Smooth muscle cell (in vitro differentiated cells): ENCODE measurements around the gene LCA5L. TPM values are rescaled to one million over a fixed set of nuclear protein-coding genes. Genes with fewer than 3 reads are reported as not detected.
"Not testable (repeated sequence)": the region's sequence is repeated elsewhere in the genome, so short reads cannot be mapped to it uniquely, and the experiment has no call there.

Experiments used
- DNase-seq: peaks from one replicate; lab custom pipeline; 2025; ENCODE audit not compliant: unreplicated experiment; lab: John Stamatoyannopoulos, UW
- H2AFZ ChIP-seq: fragments of 200-600 bp; sonication (generic); 2 replicates; pipeline ENCODE4 v1.6.0; 2016; ENCODE audit warnings: antibody characterized with exemption, low read depth, mild to moderate bottlenecking
- H3F3A ChIP-seq: fragments of 200-600 bp; sonication (generic); 2 replicates; pipeline ENCODE4 v1.6.0; 2017; ENCODE audit warnings: antibody characterized with exemption, low read depth
- H3K27ac ChIP-seq: fragments of 200-600 bp; sonication (generic); 2 replicates; pipeline ENCODE4 v1.5.1; 2016; ENCODE audit warnings: low read depth, mild to moderate bottlenecking
- H3K27me3 ChIP-seq: fragments of 200-600 bp; sonication (generic); 2 replicates; pipeline ENCODE4 v1.6.1; 2016; ENCODE audit warnings: low read depth, mild to moderate bottlenecking
- H3K36me3 ChIP-seq: fragments of 200-600 bp; sonication (generic); 2 replicates; pipeline ENCODE4 v1.5.1; 2016; ENCODE audit warnings: low read depth
- H3K4me1 ChIP-seq: fragments of 200-600 bp; sonication (generic); 2 replicates; pipeline ENCODE4 v1.5.1; 2016; ENCODE audit warnings: low read depth
- H3K4me2 ChIP-seq: fragments of 200-600 bp; sonication (generic); 2 replicates; pipeline ENCODE4 v1.6.0; 2016; ENCODE audit warnings: mild to moderate bottlenecking
- H3K4me3 ChIP-seq: fragments of 200-600 bp; sonication (generic); 2 replicates; pipeline ENCODE4 v1.5.1; 2016; ENCODE audit warnings: mild to moderate bottlenecking
- H3K79me2 ChIP-seq: fragments of 200-600 bp; sonication (generic); 2 replicates; pipeline ENCODE4 v1.6.0; 2016; ENCODE audit warnings: low read depth, mild to moderate bottlenecking
- H3K9ac ChIP-seq: fragments of 200-600 bp; sonication (generic); 2 replicates; pipeline ENCODE4 v1.6.0; 2016; ENCODE audit warnings: low read depth
- H3K9me3 ChIP-seq: fragments of 200-600 bp; sonication (generic); replicated peaks from 2 replicates; pipeline ENCODE4 v1.5.1; 2016; ENCODE audit warnings: low read depth
- H4K20me1 ChIP-seq: fragments of 200-600 bp; sonication (generic); 2 replicates; pipeline ENCODE4 v1.6.0; 2016; ENCODE audit warnings: low read depth
- CTCF ChIP-seq: fragments of 200-600 bp; sonication (generic); IDR thresholded peaks from 2 replicates; pipeline ENCODE4 v1.5.1; 2017; ENCODE audit warnings: borderline replicate concordance, mild to moderate bottlenecking, antibody characterized with exemption; ENCODE audit not compliant: insufficient read depth, poor library complexity, severe bottlenecking
- WGBS: methylation state at CpG from one replicate; pipeline ENCODE4 v1.1.7; 2016; ENCODE audit warnings: low lambda C conversion rate; 5-methylcytosine and 5-hydroxymethylcytosine counted together
- polyA plus RNA-seq: library from polyadenylated mRNA; unstranded; fragments of >200 nt; fragmentation: Nextera tagmentation; extraction: Ambion mirVana; gene quantifications from 2 replicates; pipeline ENCODE4 v1.2.1, GENCODE V29; 2016
- total RNA-seq: library from RNA; depleted of rRNA; stranded (reverse); fragments of >200 nt; gene quantifications from 2 replicates; pipeline ENCODE4 v1.2.3, GENCODE V29; 2014

LCA5L gene
- total and polyA plus RNA-seq, 2 experiments from 2014 or later: 2.2 to 2.4 TPM

- peaks cover 15% of the 10 kb centered on the region for H3K4me1 ChIP-seq
- peaks cover 16% of the 10 kb centered on the region for H4K20me1 ChIP-seq
- H3K4me2 ChIP-seq: no peak overlapping the region
- no peak overlapping the region for H3K27ac ChIP-seq
- H3K9me3 ChIP-seq: no peaks in the 10 kb centered on the region
- no peak for DNase-seq
- no peak overlapping the region for H2AFZ ChIP-seq
- 95% methylated on average over 50 of the region's 50 CpGs for WGBS
- H3K79me2 ChIP-seq: peaks cover 45% of the 10 kb centered on the region
- no peak overlapping the region for H3K9ac ChIP-seq
- H3K36me3 ChIP-seq: no peaks in the 10 kb centered on the region
- no peak for TF ChIP-seq CTCF
- no peak overlapping the region for H3K4me3 ChIP-seq
- no peaks in the 10 kb centered on the region for H3F3A ChIP-seq
- H3K27me3 ChIP-seq: no peaks in the 10 kb centered on the region
Observed at GRCh38 chr21:39385299-39386145, 60.1 kb downstream of the LCA5L start.

- Histone ChIP-seq H3K9me3 (no peaks in the 10 kb centered on the region), H2AFZ (no peak overlapping the region), H3K9ac (no peak overlapping the region), H3K36me3 (no peaks in the 10 kb centered on the region), H3K27me3 (no peaks in the 10 kb centered on the region), H3K27ac (no peak overlapping the region), H3K4me2 (no peak overlapping the region), H3K4me1 (peaks cover 15% of the 10 kb centered on the region), H3K4me3 (no peak overlapping the region), H3F3A (no peaks in the 10 kb centered on the region), H4K20me1 (peaks cover 12% of the 10 kb centered on the region), H3K79me2 (peaks cover 41% of the 10 kb centered on the region)
- WGBS: 94% methylated on average over 13 of the region's 13 CpGs
- TF ChIP-seq CTCF: no peak
- DNase-seq: no peak
Observed at GRCh38 chr21:39384674-39385298, 60.8 kb downstream of the LCA5L start.

- peaks cover 28% of the 10 kb centered on the region for H3K79me2 ChIP-seq
- H3K4me2 ChIP-seq, H3K27ac ChIP-seq, H3K4me3 ChIP-seq, H3F3A ChIP-seq, H3K27me3 ChIP-seq, H3K9me3 ChIP-seq, H3K36me3 ChIP-seq, H3K4me1 ChIP-seq, H3K9ac ChIP-seq, H4K20me1 ChIP-seq, H2AFZ ChIP-seq, DNase-seq: not testable (repeated sequence)
- over 99% methylated on average over 7 of the region's 7 CpGs for WGBS
Observed at GRCh38 chr21:39382096-39382495, 63.5 kb downstream of the LCA5L start.

- Histone ChIP-seq H3K27ac (peak overlapping the region; percentile 90), H3K79me2 (peaks cover 23% of the 10 kb centered on the region), H3K9me3 (no peaks in the 10 kb centered on the region), H3K4me2 (peak overlapping the region; percentile 91), H2AFZ (peak overlapping the region; percentile 49), H3K27me3 (no peaks in the 10 kb centered on the region), H3F3A (no peaks in the 10 kb centered on the region), H4K20me1 (no peaks in the 10 kb centered on the region), H3K4me3 (peak overlapping the region; percentile 65), H3K36me3 (no peaks in the 10 kb centered on the region), H3K9ac (peak overlapping the region; percentile 92), H3K4me1 (peaks cover 7% of the 10 kb centered on the region)
- TF ChIP-seq CTCF: no peak
- no peak for DNase-seq
- WGBS: 49% methylated on average over 12 of the region's 12 CpGs
Observed at GRCh38 chr21:39381009-39381408, 64.6 kb downstream of the LCA5L start.
